Globus pallidus (tissue), 1 donor: ENCODE data around the gene SGCA.

ENCODE experiments used
- DNase-seq: peaks from one replicate; pipeline ENCODE4 v3.0.0-alpha.2; 2015; ENCODE audit warnings: low spot score

The SGCA gene

DNA sequence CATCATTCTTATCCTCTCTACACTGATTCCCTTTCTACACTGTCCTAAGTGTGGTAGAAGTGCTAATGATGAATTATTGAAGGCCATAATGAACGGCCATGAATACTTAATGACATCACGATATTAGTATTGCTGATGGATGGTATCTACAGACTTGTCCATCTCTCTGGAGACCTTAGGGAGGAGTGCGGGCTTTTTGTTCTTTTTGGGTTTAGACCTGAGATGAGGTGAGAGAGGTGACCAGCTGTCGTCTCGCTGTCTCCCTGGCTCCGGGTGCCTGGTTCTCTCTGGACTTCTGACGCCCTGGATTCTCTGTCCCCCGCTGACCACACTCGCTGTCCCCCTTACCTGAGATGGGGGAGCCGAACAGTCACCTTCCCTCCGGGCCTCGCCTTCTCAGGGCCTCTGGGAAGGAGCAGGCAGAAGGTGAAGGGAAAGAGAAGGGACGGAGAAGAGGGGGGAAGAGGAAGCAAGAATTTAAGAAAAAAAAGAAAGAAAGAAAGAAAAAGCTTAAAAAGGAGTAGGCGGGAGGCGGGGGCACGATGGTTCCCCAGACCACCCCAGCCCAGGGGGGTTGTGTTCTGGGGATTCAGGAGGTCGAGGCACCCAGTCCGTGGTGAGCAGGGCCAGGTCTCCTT is 17.1 kb downstream of the SGCA start:
- no peak for DNase-seq

GRCh38 chr17:50183421-50183994 is 17.7 kb downstream of the SGCA start:
- DNase-seq: no peak

DNA sequence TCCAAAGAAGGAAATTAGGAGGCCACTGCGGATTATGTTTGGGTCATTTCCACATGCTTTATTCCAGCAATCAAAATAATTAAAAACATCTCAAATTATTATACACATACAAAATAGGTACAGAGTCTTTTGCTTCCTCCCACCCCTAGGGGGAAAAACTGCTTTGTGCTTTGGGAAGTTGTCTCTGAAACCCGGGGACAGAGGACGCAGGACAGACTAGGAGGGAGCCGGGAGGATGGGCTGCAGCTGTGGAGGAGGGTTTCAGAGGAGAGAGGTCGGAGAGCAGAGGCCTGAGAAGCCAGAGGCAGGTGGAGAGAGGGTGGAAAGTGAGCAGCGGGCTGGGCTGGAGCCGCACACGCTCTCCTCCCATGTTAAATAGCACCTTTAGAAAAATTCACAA is 18.3 kb downstream of the SGCA start:
- no peak for DNase-seq

DNA sequence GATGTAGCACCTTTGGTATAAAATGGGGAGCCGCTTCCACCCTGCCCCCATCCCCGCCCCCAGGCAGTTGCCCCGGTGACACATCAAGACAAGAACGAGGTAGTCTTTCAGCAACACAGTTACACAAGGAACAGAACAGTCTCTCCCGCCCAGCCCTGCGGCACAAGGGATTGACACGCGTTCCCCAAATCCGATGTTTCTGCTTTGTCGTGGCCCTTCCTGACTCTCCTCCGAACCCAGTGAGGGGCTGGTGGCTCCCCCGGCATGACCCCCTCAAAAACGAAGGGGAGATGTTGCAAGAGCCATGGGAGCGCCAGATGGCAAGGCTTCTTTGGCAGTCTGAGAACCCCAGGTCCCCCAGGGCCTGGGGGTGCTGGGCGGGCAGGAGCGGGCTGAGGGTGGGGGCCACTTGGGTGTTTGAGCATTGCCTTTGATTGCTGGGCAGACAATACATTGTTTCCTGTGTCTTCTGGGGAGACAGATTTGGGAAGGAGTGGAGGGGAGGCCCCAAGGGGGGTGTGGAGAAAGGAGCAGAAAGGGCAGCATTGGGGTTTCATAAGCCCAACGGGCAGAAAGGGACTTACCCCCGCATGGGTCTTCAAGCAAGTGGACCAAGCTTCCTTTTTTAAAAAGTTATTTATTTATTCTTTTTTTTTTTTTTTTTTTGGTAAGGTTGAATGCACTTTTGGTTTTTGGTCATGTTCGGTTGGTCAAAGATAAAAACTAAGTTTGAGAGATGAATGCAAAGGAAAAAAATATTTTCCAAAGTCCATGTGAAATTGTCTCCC is 19.0 kb downstream of the SGCA start:
- DNase-seq: no peak

- DNase-seq: no peak
Observed at GRCh38 chr17:50185631-50186471, 20.0 kb downstream of the SGCA start.

DNA sequence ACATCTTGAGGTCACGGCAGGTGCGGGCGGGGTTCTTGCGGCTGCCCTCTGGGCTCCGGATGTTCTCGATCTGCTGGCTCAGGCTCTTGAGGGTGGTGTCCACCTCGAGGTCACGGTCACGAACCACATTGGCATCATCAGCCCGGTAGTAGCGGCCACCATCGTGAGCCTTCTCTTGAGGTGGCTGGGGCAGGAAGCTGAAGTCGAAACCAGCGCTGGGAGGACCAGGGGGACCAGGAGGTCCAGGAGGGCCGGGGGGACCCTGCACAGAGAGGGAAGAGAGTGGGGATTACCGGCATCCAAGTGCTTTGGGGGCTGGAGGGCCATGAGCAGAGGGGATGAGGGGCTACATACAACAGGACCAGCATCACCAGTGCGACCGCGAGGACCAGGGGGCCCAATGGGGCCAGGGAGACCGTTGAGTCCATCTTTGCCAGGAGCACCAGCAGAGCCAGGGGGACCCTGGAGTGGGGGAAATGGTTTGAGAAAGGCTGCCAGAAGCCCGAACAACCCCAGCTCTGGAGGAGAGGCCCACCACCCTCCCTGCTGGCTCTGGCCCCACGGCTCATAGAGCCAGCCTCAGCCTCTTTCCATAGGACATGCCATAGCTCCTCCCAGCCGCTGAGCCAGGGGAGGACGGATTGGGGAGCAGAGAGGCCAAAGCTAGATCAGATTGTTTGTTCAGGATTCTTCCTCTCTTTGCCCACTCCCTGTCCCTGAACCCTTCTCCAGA is 21.0 kb downstream of the SGCA start:
- DNase-seq: no peak

- no peak for DNase-seq
Observed at GRCh38 chr17:50187394-50187725, 21.6 kb downstream of the SGCA start.

DNA sequence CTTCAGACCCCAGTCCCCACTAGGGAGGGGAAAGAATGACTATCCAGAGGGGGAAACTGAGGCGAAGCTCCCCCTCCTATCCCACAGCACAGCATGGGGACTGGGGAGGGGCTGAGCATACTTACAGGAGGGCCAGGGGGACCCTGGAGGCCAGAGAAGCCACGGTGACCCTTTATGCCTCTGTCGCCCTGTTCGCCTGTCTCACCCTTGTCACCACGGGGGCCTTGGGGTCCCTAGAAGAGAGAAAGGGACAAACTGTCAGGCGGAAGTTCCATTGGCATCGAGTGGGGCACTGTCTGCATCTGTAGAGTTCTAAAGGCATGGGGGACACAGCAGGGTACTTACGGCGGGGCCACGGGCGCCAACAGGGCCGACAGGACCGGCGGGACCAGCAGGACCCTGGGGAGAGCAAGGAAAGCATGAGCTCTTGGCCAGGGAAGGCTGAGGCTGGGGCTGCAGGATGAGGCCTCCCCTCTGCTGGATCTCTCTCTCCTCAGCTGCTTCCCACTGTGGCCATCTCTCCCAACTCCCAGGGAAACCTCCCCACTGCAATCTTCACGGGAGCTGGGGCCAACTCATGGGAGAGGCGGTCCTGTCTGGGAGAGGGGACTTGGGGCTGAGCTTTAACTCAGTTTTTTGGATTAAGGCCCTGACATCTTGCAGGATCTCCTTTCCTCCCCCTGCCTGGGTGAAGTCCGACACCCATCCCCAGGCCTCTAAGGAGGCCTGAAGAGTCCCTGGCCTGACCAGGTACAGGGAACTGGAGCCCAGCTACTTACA is 22.1 kb downstream of the SGCA start:
- no peak for DNase-seq

DNA sequence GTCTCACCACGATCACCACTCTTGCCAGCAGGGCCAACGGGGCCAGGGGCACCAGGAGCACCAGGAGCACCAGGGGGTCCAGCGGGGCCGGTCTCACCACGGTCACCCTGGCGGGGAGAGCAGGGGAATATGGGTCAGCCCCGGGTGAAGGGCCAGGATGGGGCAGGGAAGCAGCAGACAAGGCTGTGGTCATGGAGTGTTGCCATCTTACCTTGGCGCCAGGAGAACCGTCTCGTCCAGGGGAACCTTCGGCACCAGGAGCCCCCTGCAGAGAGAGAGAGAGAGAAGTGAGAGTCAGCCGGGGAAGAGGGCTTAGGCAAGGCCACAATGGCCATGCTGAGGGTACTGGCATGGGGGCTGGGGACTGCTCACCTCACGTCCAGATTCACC is 22.7 kb downstream of the SGCA start:
- no peak for DNase-seq

DNA sequence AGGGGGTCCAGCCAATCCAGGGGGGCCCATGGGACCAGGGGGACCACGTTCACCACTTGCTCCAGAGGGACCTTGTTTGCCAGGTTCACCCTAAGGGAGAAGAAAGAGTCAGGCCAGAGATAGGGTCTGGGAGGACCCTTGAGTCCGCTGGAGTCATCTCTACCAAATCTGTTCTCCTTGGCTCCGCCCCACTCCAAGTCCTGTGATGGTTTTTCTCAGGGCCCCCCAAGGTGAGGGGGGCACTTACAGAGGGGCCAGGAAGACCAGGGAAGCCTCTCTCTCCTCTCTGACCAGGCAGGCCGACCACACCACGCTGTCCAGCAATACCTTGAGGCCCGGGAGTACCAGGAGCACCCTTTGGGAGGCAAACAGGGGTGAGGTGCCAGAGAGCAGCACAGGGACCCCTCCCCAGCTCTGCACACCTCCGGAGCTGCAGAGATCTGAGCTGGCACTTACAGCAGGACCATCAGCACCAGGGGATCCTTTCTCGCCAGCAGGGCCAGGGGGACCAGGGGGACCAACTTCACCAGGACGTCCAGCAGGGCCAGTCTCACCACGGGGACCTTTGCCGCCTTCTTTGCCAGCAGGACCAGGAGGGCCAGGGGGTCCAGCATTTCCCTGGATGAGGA is 23.2 kb downstream of the SGCA start:
- DNase-seq: no peak

- no peak for DNase-seq
Observed at GRCh38 chr17:50189550-50190292, 23.9 kb downstream of the SGCA start.

GRCh38 chr17:50190293-50190602 is 24.4 kb downstream of the SGCA start:
- no peak for DNase-seq

GRCh38 chr17:50190603-50191358 is 25.0 kb downstream of the SGCA start:
- DNase-seq: no peak

GRCh38 chr17:50191359-50192143 is 25.7 kb downstream of the SGCA start:
- DNase-seq: no peak

GRCh38 chr17:50192144-50192617 is 26.4 kb downstream of the SGCA start:
- DNase-seq: no peak

GRCh38 chr17:50192618-50193291 is 26.9 kb downstream of the SGCA start:
- no peak for DNase-seq

DNA sequence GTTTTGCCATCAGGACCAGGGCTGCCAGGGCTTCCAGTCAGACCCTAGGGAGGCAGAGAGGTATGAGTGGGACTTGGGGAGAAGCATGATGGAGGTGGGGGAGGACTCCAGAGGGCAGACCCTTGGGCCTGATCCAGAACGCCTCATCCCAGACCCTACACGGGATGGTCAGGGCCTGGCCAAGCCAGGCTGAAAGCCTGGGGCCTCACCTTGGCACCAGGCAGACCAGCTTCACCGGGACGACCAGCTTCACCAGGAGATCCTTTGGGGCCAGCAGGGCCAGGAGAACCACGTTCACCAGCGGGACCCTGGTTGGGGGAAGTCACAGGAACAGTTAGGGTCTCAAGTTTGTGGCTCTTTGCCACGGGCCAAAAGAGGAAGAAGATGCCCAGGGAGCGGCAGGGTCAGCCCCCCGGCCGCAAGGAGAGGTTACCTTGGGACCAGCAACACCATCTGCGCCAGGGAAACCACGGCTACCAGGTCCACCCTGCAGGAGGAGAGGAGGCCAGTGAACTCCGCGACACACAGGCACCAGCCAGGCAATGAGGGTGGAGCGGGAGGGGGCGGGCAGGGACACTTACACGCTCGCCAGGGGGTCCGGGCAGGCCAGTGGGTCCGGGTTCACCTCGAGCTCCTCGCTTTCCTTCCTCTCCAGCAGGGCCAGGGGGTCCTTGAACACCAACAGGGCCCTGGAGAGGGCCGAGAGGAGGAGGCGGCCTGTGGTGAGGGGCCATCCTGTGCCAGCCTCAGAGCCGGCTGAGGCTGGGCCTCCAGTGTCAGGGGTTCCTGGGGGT is 28.5 kb downstream of the SGCA start:
- DNase-seq: no peak
